ENCODE measurements around the gene TBC1D21. TPM values are rescaled to one million over a fixed set of nuclear protein-coding genes. Genes with fewer than 3 reads are reported as not detected.

Gene TBC1D21
- total RNA-seq, 3 donors from 2014 or later, result not detected

GRCh38 chr15:73927476-73928240 is 54.3 kb downstream of the TBC1D21 start:
- TF ChIP-seq POLR2AphosphoS5 (IDR thresholded peaks at IDR 0.05), result no peak
- TF ChIP-seq CTCF (IDR thresholded peaks at IDR 0.05), result peak in 1 of 3 donors; percentile 18
- TF ChIP-seq POLR2A (IDR thresholded peaks at IDR 0.05), result no peak
- intact Hi-C loops (cut with DNase I; ENCODE audit: low total_unique reads), result no loop called here
- peak overlapping the region; percentile 46 to 78 (median 73) for H3K4me3 ChIP-seq
- no peaks in the 10 kb centered on the region for H3K9me3 ChIP-seq
- peak; percentile 47 to 63 for DNase-seq (ENCODE audit: low spot score in 2 of 2)
- peaks cover 23 to 26% of the 10 kb centered on the region in 2 donors for H3K4me1 ChIP-seq
- no peaks in the 10 kb centered on the region for H3K27me3 ChIP-seq
- no peaks in the 10 kb centered on the region for H3K36me3 ChIP-seq
- peak overlapping the region; percentile 89 to 93 for H3K27ac ChIP-seq

- H3K27ac ChIP-seq, result peak overlapping the region; percentile 89 to 93
These were observed 54.8 kb downstream of the TBC1D21 start for GRCh38 chr15:73928241-73928579.

GRCh38 chr15:73928971-73929627 is 55.7 kb downstream of the TBC1D21 start:
- Histone ChIP-seq H3K4me3 (no peak overlapping the region), H3K36me3 (no peaks in the 10 kb centered on the region), H3K27me3 (no peaks in the 10 kb centered on the region), H3K27ac (peak overlapping the region in 1 of 2 donors; percentile 2), H3K9me3 (no peaks in the 10 kb centered on the region), H3K4me1 (peaks cover 12 to 16% of the 10 kb centered on the region in 2 donors)
- no peak for DNase-seq (ENCODE audit: low spot score in 2 of 2)
- TF ChIP-seq CTCF (IDR thresholded peaks at IDR 0.05), result no peak
- no peak for TF ChIP-seq POLR2A (IDR thresholded peaks at IDR 0.05)
- no peak for TF ChIP-seq POLR2AphosphoS5 (IDR thresholded peaks at IDR 0.05)
- intact Hi-C loops (cut with DNase I; ENCODE audit: low total_unique reads), result no loop called here

More at GRCh38 chr15:73928241-73928579, 54.8 kb downstream of the TBC1D21 start:
- no peak for DNase-seq (ENCODE audit: low spot score in 2 of 2)
- TF ChIP-seq POLR2A (IDR thresholded peaks at IDR 0.05), result no peak
- TF ChIP-seq CTCF (IDR thresholded peaks at IDR 0.05), result no peak
- no peak for TF ChIP-seq POLR2AphosphoS5 (IDR thresholded peaks at IDR 0.05)
- Histone ChIP-seq H3K9me3 (no peaks in the 10 kb centered on the region), H3K27me3 (no peaks in the 10 kb centered on the region), H3K4me3 (peak overlapping the region; percentile 46 to 78 (median 73)), H3K4me1 (peaks cover 18 to 21% of the 10 kb centered on the region in 2 donors), H3K36me3 (no peaks in the 10 kb centered on the region)
- intact Hi-C loops (cut with DNase I; ENCODE audit: low total_unique reads), result no loop called here

GRCh38 chr15:73930371-73930770 is 57.0 kb downstream of the TBC1D21 start:
- no peak for DNase-seq (ENCODE audit: low spot score in 2 of 2)
- intact Hi-C loops (cut with DNase I; ENCODE audit: low total_unique reads), result no loop called here

More at GRCh38 chr15:73930371-73930770, 57.0 kb downstream of the TBC1D21 start:
- TF ChIP-seq POLR2A (IDR thresholded peaks at IDR 0.05) (no peak), CTCF (IDR thresholded peaks at IDR 0.05) (no peak), POLR2AphosphoS5 (IDR thresholded peaks at IDR 0.05) (no peak)
- no peaks in the 10 kb centered on the region for H3K36me3 ChIP-seq
- no peaks in the 10 kb centered on the region for H3K27me3 ChIP-seq
- peak overlapping the region; percentile 30 to 72 for H3K27ac ChIP-seq
- peaks cover 5 to 6% of the 10 kb centered on the region in 2 donors for H3K4me1 ChIP-seq
- H3K9me3 ChIP-seq, result no peaks in the 10 kb centered on the region
- H3K4me3 ChIP-seq, result no peak overlapping the region
